ENCODE results near the gene AGPS.

- no peak for TF ChIP-seq EZH2 (IDR thresholded peaks at IDR 0.05; ENCODE audit: insufficient read depth, poor library complexity, severe bottlenecking)
- TF ChIP-seq EZH2phosphoT487 (IDR thresholded peaks at IDR 0.05; ENCODE audit: insufficient read depth, low read depth), result no peak
These were observed 145.8 kb downstream of the AGPS start for GRCh38 chr2:177538323-177538722.

All from GM23248 (cell line).